Hematopoietic multipotent progenitor cell treated with erythropoietin and hydrocortisone succinate and interleukin-3 and kit ligand, for 6 days (in vitro differentiated cells): ENCODE measurements around the gene OSBPL10.
"Not testable (repeated sequence)": the region's sequence is repeated elsewhere in the genome, so short reads cannot be mapped to it uniquely, and the experiment has no call there.

Experiments used
- DNase-seq: peaks from one replicate; pipeline ENCODE4 v3.0.0-alpha.2; 2015

Gene OSBPL10

GRCh38 chr3:31981206-31982181, at the start of gene OSBPL10, which contains the start of gene ZNF860:
OSBPL10 (minus strand) TSS chr3:31981262; CDS start chr3:31981179, 83 bp downstream.
ZNF860 (plus strand) TSS chr3:31981750; CDS start chr3:31989080, 7,330 bp downstream.
- DNase-seq: peak; percentile 30

GRCh38 chr3:32026593-32026992, 45.5 kb upstream of the OSBPL10 start:
- DNase-seq: peak; percentile 28

GRCh38 chr3:32022947-32023346, 41.9 kb upstream of the OSBPL10 start:
- DNase-seq: no peak

- DNase-seq: no peak
Observed at GRCh38 chr3:32021748-32022147, 40.7 kb upstream of the OSBPL10 start.

GRCh38 chr3:32021155-32021554, 40.1 kb upstream of the OSBPL10 start:
- DNase-seq: no peak

- DNase-seq: peak; percentile 76
Observed at GRCh38 chr3:32018757-32019564, 37.9 kb upstream of the OSBPL10 start.

- no peak for DNase-seq
Observed at GRCh38 chr3:32017286-32017685, 36.2 kb upstream of the OSBPL10 start.

GRCh38 chr3:32015638-32016037, 34.6 kb upstream of the OSBPL10 start:
- DNase-seq: not testable (repeated sequence)

GRCh38 chr3:32010699-32011098, 29.6 kb upstream of the OSBPL10 start:
- DNase-seq: not testable (repeated sequence)

- no peak for DNase-seq
Observed at GRCh38 chr3:32009957-32010356, 28.9 kb upstream of the OSBPL10 start.

- DNase-seq: no peak
Observed at GRCh38 chr3:32009101-32009500, 28.0 kb upstream of the OSBPL10 start.

GRCh38 chr3:32004113-32004765, 23.2 kb upstream of the OSBPL10 start:
- DNase-seq: no peak

GRCh38 chr3:32003380-32003779, 22.3 kb upstream of the OSBPL10 start:
- no peak for DNase-seq

- DNase-seq: no peak
Observed at GRCh38 chr3:32002561-32003368, 21.7 kb upstream of the OSBPL10 start.

GRCh38 chr3:32000877-32001276, 19.8 kb upstream of the OSBPL10 start:
- no peak for DNase-seq

- no peak for DNase-seq
Observed at GRCh38 chr3:31999907-32000439, 18.9 kb upstream of the OSBPL10 start.

- no peak for DNase-seq
Observed at GRCh38 chr3:31997500-31997899, 16.4 kb upstream of the OSBPL10 start.

- no peak for DNase-seq
Observed at GRCh38 chr3:31996195-31996594, 15.1 kb upstream of the OSBPL10 start.

- not testable (repeated sequence) for DNase-seq
Observed at GRCh38 chr3:31995026-31995425, 14.0 kb upstream of the OSBPL10 start.

GRCh38 chr3:31993843-31994242, 12.8 kb upstream of the OSBPL10 start:
- DNase-seq: no peak

- not testable (repeated sequence) for DNase-seq
Observed at GRCh38 chr3:31992995-31993394, 11.9 kb upstream of the OSBPL10 start.

- DNase-seq: no peak
Observed at GRCh38 chr3:31988271-31988670, 7.2 kb upstream of the OSBPL10 start.
